ENCODE measurements around the gene NOXA1.
"Not testable (repeated sequence)": the region's sequence is repeated elsewhere in the genome, so short reads cannot be mapped to it uniquely, and the experiment has no call there.

Gene NOXA1

DNA sequence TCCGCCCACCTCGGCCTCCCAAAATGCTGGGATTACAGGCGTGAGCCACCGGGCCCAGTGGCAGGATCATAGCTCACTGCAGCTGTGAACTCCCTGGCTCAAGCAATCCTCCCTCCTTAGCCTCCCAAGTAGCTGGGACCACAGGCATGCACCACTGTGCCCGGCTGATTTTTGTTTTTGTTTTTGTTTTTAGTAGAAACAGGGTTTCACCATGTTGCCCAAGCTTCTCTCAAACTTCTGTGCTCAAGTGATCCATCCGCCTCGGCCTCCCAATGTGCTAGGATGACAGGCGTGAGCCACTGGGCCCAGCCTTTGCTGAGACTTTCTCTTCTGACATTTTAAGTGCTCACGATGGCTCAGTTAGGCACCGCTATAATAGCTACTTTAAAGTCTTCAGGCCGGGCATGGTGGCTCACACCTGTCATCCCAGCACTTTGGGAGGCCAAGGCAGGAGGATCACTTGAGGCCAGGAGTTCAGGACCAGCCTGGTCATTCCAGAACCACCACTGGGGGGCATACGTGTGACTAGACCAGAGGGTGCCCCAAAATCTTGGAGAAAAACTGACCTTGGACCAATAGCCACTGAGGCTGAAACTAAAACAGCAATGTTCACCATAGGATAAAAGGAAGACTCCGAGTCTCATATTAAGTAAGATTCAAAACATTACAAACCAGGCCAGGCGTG lies 21.1 kb downstream of the NOXA1 start:
- no peak for DNase-seq

DNA sequence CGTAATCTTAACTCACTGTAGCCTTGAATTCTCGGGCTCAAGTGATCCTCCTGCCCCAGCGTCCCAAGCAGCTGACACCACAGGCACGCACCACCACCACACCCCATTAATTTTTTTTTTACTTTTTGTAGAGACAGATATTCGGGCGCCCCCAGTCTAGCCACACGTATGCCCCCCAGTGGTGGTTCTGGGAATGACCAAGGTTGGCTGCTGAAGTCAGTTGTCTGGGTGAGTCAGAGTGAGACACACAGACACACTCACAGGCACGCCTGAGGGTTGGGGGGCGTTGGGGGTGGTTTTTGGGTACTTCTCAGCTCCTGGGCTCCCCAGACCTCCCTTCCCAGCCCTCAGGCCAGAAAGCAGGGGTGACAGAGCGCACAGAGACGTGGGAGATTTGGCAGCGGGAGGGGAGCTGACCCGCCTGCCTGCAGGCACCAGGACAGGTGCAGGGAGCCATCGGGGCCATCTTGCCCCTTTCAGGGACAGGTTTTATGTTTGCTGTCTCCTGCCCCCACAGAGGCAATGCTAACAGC lies 22.1 kb downstream of the NOXA1 start:
- DNase-seq = no peak

DNA sequence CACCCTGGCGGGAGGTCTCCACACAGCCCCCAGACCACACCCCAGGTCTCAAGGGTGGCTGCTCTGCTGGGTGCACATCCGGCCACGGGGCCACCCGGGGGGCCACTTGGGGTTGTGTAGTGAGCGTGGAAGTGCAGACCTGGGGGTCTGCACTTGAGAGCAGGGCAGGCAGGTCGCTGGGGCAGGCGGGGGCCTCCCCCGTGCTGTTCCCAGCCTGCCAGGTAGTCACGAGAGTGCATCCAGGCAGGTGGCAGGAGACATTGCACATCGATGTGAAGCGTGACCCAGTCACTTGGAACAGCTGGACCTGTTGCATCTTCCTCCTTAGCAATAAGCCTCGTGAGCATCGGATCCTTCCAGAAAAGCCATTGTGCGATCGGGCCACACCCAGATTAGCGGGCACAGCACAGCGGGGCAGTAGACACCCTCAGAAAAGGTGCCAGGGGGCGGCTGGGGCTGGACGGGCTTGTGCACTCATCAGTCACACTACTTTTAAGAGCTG lies 22.8 kb downstream of the NOXA1 start:
- DNase-seq = no peak

- no peak for DNase-seq
Observed at GRCh38 chr9:137446851-137447471, 23.8 kb downstream of the NOXA1 start.

- no peak for DNase-seq
Observed at GRCh38 chr9:137447722-137448601, 24.8 kb downstream of the NOXA1 start.

- no peak for DNase-seq
Observed at GRCh38 chr9:137448602-137448962, 25.4 kb downstream of the NOXA1 start.

DNA sequence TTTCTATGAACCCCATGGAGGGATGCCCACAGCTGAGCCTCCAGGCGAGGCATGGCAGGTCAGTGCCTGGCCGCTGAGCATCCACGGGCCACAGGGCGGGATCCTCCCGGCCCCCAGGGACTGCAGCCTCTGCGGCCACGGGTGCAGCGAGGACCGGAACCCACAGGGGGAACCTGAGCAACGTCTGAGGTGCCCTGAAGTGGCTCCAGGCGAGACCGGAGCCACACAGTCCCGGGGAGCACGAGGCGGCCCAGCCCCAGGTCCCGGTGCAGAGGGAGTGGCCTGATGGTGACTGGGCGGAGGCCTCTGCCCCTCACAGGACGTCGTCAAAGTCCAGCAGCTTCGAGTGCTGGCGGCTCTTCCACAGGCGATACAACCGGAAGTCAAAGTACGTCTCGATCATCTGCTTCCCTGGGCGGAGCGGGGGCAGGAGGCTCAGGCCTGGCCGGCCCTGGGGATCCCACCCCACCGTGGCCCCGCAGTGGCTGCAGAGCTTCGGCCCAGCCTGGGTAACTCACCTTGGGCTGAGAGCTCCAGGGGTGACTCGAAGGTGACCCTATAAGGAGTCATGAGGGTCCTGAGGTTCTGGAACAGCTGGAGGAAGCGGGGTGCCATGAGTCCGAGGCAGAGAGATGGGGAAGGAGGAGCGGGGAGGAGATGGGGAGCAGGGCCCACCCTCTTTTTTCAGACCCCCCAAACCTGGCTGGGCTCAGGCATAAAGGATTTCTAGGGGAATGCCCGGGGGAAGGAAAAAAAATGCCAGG lies 26.1 kb downstream of the NOXA1 start:
- DNase-seq = no peak

- no peak for DNase-seq
Observed at GRCh38 chr9:137449931-137450538, 26.8 kb downstream of the NOXA1 start.

DNA sequence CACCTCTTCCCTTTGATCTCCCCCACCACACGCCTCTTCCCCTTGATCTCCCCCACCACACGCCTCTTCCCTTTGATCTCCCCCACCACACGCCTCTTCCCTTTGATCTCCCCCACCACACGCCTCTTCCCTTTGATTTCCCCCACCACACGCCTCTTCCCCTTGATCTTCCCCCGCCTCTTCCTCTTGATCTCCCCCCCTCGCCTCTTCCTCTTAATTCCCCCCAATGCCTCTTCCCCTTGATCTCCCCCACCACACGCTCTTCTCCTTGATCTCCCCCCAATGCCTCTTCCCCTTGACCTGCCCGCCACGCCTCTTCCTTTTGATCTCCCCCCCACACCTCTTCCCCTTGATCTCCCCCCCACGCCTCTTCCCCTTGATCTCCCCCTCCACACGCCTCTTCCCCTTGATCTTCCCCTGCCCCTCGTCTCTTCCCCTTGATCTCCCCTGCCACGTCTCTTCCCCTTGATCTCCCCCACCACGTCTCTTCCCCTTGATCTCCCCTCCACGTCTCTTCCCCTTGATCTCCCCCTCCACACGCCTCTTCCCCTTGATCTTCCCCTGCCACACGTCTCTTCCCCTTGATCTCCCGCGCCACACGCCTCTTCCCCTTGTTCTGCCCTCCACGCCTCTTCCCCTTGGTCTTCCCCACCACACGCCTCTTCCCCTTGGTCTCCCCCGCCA lies 27.5 kb downstream of the NOXA1 start:
- DNase-seq = not testable (repeated sequence)

- DNase-seq = not testable (repeated sequence)
Observed at GRCh38 chr9:137451264-137452005, 28.2 kb downstream of the NOXA1 start.

- DNase-seq = no peak
Observed at GRCh38 chr9:137452006-137452760, 29.0 kb downstream of the NOXA1 start.

GRCh38 chr9:137452761-137453642 lies 29.8 kb downstream of the NOXA1 start:
- no peak for DNase-seq

DNA sequence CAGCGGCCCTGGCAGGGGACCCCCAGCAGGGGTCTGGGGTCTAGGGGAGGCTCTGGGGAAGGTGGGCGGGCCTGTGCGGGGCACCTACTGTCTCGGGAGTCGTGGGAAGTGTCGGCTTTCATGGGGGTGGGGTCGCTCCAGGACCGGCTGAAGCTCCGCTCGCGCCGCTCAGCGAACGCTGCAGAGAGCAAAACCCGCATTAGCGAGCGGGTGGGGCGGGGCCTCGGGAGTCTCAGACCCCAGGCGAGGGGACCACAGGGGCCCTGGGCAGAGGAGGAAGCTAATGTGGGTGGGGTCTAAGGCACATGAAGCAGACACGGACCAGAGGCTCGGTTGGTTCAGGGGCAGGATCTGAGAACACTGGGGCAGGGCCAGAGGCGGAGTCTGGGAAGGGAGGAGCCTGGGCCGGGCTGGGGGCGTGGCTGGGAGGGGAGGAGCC lies 30.5 kb downstream of the NOXA1 start:
- DNase-seq = no peak

GRCh38 chr9:137454145-137454596 lies 31.0 kb downstream of the NOXA1 start:
- DNase-seq = no peak

- no peak for DNase-seq
Observed at GRCh38 chr9:137454597-137455358, 31.6 kb downstream of the NOXA1 start.

DNA sequence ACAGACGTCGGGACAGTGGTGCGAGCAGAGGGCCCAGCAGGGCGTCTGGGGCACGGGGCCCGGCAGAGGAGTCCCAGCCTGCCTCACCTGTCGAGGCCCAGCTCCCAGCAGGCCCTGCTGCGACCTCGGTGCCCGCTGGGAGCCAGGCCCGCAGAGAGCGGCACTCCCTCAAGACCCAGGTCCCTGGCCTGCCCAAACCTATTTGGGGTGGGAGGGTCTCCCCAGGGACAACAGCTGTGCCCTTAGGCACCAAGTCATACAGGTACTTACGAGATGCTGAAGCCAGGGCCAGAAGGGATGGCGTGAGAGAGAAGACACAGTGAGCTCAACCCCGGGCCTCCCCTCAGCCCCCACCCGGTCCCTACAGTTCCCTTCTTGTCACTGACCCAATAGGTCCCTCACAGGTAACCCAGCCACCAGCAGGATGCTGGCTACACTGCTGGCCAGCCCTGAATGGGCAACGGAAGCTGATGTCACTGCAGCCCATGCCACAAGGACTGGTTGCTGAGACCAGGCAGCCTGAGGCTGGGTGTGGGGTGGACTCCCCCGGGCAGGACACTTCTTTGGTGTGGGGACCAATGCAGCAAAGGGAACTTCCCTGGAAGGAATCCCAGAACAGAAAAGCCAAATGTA lies 32.3 kb downstream of the NOXA1 start:
- no peak for DNase-seq

DNA sequence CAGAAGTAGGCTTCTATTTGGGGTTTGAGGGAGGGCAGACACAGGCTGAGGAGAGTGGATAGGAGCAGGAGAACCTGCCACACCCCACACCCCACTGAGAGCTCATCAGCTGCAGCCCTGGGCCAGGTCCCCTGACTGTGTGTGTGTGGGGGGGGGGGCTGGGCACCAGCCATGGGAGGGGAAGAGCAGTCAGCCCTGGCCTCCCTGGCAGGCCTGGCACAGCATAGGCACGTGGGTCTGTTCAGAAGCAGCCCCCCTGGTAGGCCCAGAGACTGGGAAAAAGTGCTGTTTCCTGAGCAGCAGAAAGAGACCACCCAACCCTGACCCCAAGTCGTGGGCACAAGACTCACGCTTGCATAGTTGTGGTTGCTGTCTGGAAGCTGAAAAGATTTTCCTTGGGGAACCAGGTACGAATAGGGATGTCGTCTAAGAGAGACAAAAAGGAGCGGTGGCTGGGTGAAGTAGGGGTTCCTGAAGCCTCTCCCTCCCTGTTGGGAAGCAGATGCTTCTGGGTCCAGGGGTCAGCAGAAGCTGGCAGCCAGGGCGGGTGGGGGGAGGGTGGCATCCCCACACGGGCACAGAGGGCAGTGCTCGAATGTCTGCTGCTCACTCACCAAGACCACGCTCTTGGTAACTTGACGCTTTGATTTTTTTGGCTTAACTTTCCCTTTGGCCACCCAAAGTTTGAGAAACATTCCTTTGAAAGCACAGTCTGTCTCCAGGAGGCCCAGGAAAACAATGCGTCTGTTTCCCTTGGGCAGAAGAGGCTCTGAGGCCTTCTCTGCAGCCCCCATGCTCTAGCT lies 33.1 kb downstream of the NOXA1 start:
- no peak for DNase-seq
